H9 (cell line): ENCODE data around the gene PTPRN2. TPM values are rescaled to one million over a fixed set of nuclear protein-coding genes. Genes with fewer than 3 reads are reported as not detected.
"Not testable (repeated sequence)": the region's sequence is repeated elsewhere in the genome, so short reads cannot be mapped to it uniquely, and the experiment has no call there.

Experiments
- DNase-seq: peaks from one replicate; pipeline ENCODE4 v3.0.0-alpha.2; 2017
- H2AFZ ChIP-seq: one replicate; pipeline ENCODE4 v1.6.1; 2013; ENCODE audit warnings: mild to moderate bottlenecking, low read length, control low read depth, moderate library complexity
- H2AK5ac ChIP-seq: 2 replicates; pipeline ENCODE4 v1.6.1; 2013; ENCODE audit warnings: low read length, control low read depth, mixed read lengths; ENCODE audit not compliant: insufficient read length
- H2BK120ac ChIP-seq: one replicate; pipeline ENCODE4 v1.6.1; 2013; ENCODE audit warnings: low read depth, mild to moderate bottlenecking, low read length, control low read depth, inconsistent platforms; ENCODE audit not compliant: poor library complexity, severe bottlenecking
- H2BK12ac ChIP-seq: 2 replicates; pipeline ENCODE4 v1.6.1; 2013; ENCODE audit warnings: low read length, control low read depth, mixed read lengths, low read depth; ENCODE audit not compliant: insufficient read length
- H2BK15ac ChIP-seq: 2 replicates; pipeline ENCODE4 v1.6.1; 2013; ENCODE audit warnings: low read depth, low read length, control low read depth
- H2BK20ac ChIP-seq: one replicate; pipeline ENCODE4 v1.6.1; 2013; ENCODE audit warnings: low read depth, mild to moderate bottlenecking, low read length, control low read depth, inconsistent platforms; ENCODE audit not compliant: poor library complexity, severe bottlenecking
- H2BK5ac ChIP-seq: 2 replicates; pipeline ENCODE4 v1.6.1; 2013; ENCODE audit warnings: low read length, control low read depth, mixed read lengths; ENCODE audit not compliant: insufficient read length
- H3K14ac ChIP-seq: 2 replicates; pipeline ENCODE4 v1.6.1; 2013; ENCODE audit warnings: low read length, control low read depth; ENCODE audit not compliant: insufficient read depth
- H3K18ac ChIP-seq: 2 replicates; pipeline ENCODE4 v1.6.1; 2013; ENCODE audit warnings: low read depth, mild to moderate bottlenecking, mixed read lengths, low read length, control low read depth; ENCODE audit not compliant: insufficient read length
- H3K23ac ChIP-seq: 2 replicates; pipeline ENCODE4 v1.6.1; 2013; ENCODE audit warnings: low read length, control low read depth, mixed read lengths, low read depth; ENCODE audit not compliant: insufficient read length
- H3K23me2 ChIP-seq: 2 replicates; pipeline ENCODE4 v1.6.1; 2013; ENCODE audit warnings: low read depth, mild to moderate bottlenecking, mixed read lengths, low read length, control low read depth; ENCODE audit not compliant: insufficient read length, poor library complexity, severe bottlenecking
- H3K27ac ChIP-seq: 2 replicates; pipeline ENCODE4 v1.5.1; 2013; ENCODE audit warnings: low read length, control low read depth, mixed read lengths, low read depth; ENCODE audit not compliant: insufficient read length
- H3K27me3 ChIP-seq: 2 replicates; pipeline ENCODE4 v1.6.1; 2013; ENCODE audit warnings: low read length, control low read depth, inconsistent platforms; ENCODE audit not compliant: insufficient read depth
- H3K4ac ChIP-seq: 2 replicates; pipeline ENCODE4 v1.6.1; 2013; ENCODE audit warnings: low read depth, mild to moderate bottlenecking, control low read depth, inconsistent platforms, low read length, moderate library complexity
- H3K4me1 ChIP-seq: 2 replicates; pipeline ENCODE4 v1.6.1; 2013; ENCODE audit warnings: low read length, control low read depth, inconsistent platforms; ENCODE audit not compliant: insufficient read depth
- H3K4me2 ChIP-seq: 2 replicates; pipeline ENCODE4 v1.6.1; 2013; ENCODE audit warnings: low read length, control low read depth, mixed read lengths; ENCODE audit not compliant: insufficient read length, insufficient read depth
- H3K56ac ChIP-seq: 2 replicates; pipeline ENCODE4 v1.6.1; 2013; ENCODE audit warnings: low read depth, mild to moderate bottlenecking, mixed read lengths, low read length, control low read depth; ENCODE audit not compliant: insufficient read length
- H3K79me1 ChIP-seq: 2 replicates; pipeline ENCODE4 v1.6.1; 2013; ENCODE audit warnings: low read depth, mild to moderate bottlenecking, moderate library complexity, low read length, control low read depth, inconsistent platforms; ENCODE audit not compliant: insufficient read depth, poor library complexity, severe bottlenecking
- H3K79me2 ChIP-seq: 2 replicates; pipeline ENCODE4 v1.6.1; 2013; ENCODE audit warnings: low read length, control low read depth, inconsistent platforms; ENCODE audit not compliant: insufficient read depth
- H3K9ac ChIP-seq: 2 replicates; pipeline ENCODE4 v1.6.1; 2013; ENCODE audit warnings: low read length, control low read depth, mixed read lengths; ENCODE audit not compliant: insufficient read length; ENCODE audit errors: extremely low read depth
- H3K9me3 ChIP-seq: one replicate; pipeline ENCODE4 v1.6.1; 2013; ENCODE audit warnings: low read depth, low read length, inconsistent platforms; ENCODE audit not compliant: control insufficient read depth
- H3T11ph ChIP-seq: one replicate; pipeline ENCODE4 v1.6.1; 2013; ENCODE audit warnings: mild to moderate bottlenecking, low read length, control low read depth, inconsistent platforms
- H4K20me1 ChIP-seq: one replicate; pipeline ENCODE4 v1.6.1; 2013; ENCODE audit not compliant: control insufficient read depth, insufficient read length, insufficient read depth
- H4K5ac ChIP-seq: 2 replicates; pipeline ENCODE4 v1.6.1; 2013; ENCODE audit warnings: low read depth, mild to moderate bottlenecking, mixed read lengths, low read length, control low read depth; ENCODE audit not compliant: insufficient read length
- H4K8ac ChIP-seq: replicated peaks from 2 replicates; pipeline ENCODE4 v1.6.1; 2013; ENCODE audit warnings: low read length, control low read depth, mixed read lengths, low read depth; ENCODE audit not compliant: insufficient read length
- H4K91ac ChIP-seq: 2 replicates; pipeline ENCODE4 v1.6.1; 2013; ENCODE audit warnings: low read depth, mild to moderate bottlenecking, moderate library complexity, mixed read lengths, low read length, control low read depth; ENCODE audit not compliant: insufficient read length
- H3K27ac Mint-ChIP-seq, 3 experiments: 2 replicates in 2 of 3; 3 replicates in 1 of 3; pipeline ENCODE4 v1.8.0; 2020 to 2021; ENCODE audit warnings: mixed read lengths in 3 of 3, mild to moderate bottlenecking in 1 of 3, moderate library complexity in 1 of 3
- H3K27me3 Mint-ChIP-seq: 2 replicates; pipeline ENCODE4 v1.8.0; 2021; ENCODE audit warnings: low read depth, mild to moderate bottlenecking, moderate library complexity, mixed read lengths
- H3K36me3 Mint-ChIP-seq, 3 experiments: 2 replicates in 2 of 3; 3 replicates in 1 of 3; pipeline ENCODE4 v1.8.0; 2020 to 2021; ENCODE audit warnings: low read depth in 3 of 3, mixed read lengths in 3 of 3; ENCODE audit not compliant: insufficient read depth in 1 of 3
- H3K4me1 Mint-ChIP-seq, 2 experiments: 2 replicates each; pipeline ENCODE4 v1.8.0; 2020; ENCODE audit warnings: mixed read lengths in 2 of 2
- H3K4me3 Mint-ChIP-seq, 2 experiments: 2 replicates in 1 of 2; 3 replicates in 1 of 2; pipeline ENCODE4 v1.8.0; 2020 to 2021; ENCODE audit warnings: mild to moderate bottlenecking in 2 of 2, mixed read lengths in 2 of 2, moderate library complexity in 1 of 2
- H3K9me3 Mint-ChIP-seq, 2 experiments: 2 replicates in 1 of 2; 3 replicates in 1 of 2; pipeline ENCODE4 v1.8.0; 2020; ENCODE audit warnings: mild to moderate bottlenecking in 2 of 2, mixed read lengths in 2 of 2, moderate library complexity in 1 of 2
- WGBS: extraction: QIAGEN DNeasy Blood & Tissue Kit; methylation state at CpG from one replicate; pipeline ENCODE4 v1.1.7; 2013; ENCODE audit warnings: missing lambda C conversion rate, low lambda C conversion rate, mixed read lengths; ENCODE audit not compliant: insufficient read length; ENCODE audit errors: extremely low coverage; 5-methylcytosine and 5-hydroxymethylcytosine counted together
- total RNA-seq: library from RNA; stranded (reverse); gene quantifications from 2 replicates; pipeline ENCODE4 v1.2.1, GENCODE V29; 2021
- TF ChIP-seq, protein P1 (sequence below): fragments of 200-600 bp; sonication (generic); conservative IDR thresholded peaks from 3 replicates; pipeline ENCODE4 v1.8.0; 2021; ENCODE audit warnings: antibody characterized with exemption, mild to moderate bottlenecking

PTPRN2 gene
- total RNA-seq, 1 experiment from 2014 or later, result 5.2 TPM

DNA sequence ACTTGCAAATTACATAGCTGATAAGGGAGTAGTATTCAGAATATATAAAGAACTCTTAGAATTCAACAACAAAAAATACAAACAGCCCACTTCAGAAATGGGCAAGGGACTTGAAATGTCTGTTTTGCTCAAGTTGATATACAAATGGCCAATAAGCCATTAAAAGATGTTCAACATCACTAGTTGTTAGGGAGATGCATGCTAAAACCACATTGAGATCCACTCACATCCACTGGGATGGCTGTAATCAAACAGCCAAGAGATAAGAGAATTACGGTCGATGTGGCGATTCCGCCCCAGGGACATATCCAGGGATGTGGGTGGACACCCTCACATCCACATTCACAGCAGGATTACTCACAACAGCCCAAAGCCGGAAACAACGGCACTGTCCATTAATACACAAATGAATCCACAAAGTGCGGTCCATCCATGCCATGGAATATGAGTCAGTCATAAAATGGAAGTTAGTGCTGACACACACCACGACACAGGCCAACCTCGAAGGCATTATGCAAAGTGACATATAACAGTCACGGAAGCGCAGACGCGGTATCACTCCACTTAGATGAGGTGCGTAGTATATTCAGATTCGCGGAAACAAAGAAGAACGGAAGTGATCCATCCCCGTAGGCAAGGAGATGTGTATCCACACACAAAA is 1023.0 kb downstream of the PTPRN2 start:
- Histone ChIP-seq H2BK120ac (no peak overlapping the region), H4K91ac (no peak overlapping the region), H2BK15ac (no peak overlapping the region), H2BK20ac (no peak overlapping the region), H3K27ac (no peak overlapping the region), H4K8ac (no peak overlapping the region), H3K4me1 (no peaks in the 10 kb centered on the region), H3T11ph (no peak overlapping the region), H3K23ac (no peak overlapping the region), H2BK12ac (no peak overlapping the region), H3K14ac (no peak overlapping the region), H4K20me1 (no peaks in the 10 kb centered on the region), H2BK5ac (no peak overlapping the region), H3K4ac (no peak overlapping the region), H3K23me2 (no peaks in the 10 kb centered on the region), H2AK5ac (no peak overlapping the region), H3K4me2 (no peak overlapping the region), H3K27me3 (no peaks in the 10 kb centered on the region), H3K18ac (no peak overlapping the region), H2AFZ (no peak overlapping the region), H3K9me3 (no peaks in the 10 kb centered on the region), H3K79me2 (no peaks in the 10 kb centered on the region), H3K9ac (no peak overlapping the region), H3K79me1 (no peaks in the 10 kb centered on the region), H3K56ac (no peak overlapping the region), H4K5ac (no peak overlapping the region)
- DNase-seq, result no peak
- Mint-ChIP-seq H3K4me3 (no peak overlapping the region), H3K36me3 (no peaks in the 10 kb centered on the region), H3K9me3 (no peaks in the 10 kb centered on the region), H3K27me3 (peaks cover 55% of the 10 kb centered on the region), H3K27ac (no peak overlapping the region), H3K4me1 (peaks cover 14 to 16% of the 10 kb centered on the region in 2 experiments)
- TF ChIP-seq, protein P1, sequence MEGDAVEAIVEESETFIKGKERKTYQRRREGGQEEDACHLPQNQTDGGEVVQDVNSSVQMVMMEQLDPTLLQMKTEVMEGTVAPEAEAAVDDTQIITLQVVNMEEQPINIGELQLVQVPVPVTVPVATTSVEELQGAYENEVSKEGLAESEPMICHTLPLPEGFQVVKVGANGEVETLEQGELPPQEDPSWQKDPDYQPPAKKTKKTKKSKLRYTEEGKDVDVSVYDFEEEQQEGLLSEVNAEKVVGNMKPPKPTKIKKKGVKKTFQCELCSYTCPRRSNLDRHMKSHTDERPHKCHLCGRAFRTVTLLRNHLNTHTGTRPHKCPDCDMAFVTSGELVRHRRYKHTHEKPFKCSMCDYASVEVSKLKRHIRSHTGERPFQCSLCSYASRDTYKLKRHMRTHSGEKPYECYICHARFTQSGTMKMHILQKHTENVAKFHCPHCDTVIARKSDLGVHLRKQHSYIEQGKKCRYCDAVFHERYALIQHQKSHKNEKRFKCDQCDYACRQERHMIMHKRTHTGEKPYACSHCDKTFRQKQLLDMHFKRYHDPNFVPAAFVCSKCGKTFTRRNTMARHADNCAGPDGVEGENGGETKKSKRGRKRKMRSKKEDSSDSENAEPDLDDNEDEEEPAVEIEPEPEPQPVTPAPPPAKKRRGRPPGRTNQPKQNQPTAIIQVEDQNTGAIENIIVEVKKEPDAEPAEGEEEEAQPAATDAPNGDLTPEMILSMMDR, result no peak
- no CpG with 5 or more reads among the region's 18 CpGs for WGBS

DNA sequence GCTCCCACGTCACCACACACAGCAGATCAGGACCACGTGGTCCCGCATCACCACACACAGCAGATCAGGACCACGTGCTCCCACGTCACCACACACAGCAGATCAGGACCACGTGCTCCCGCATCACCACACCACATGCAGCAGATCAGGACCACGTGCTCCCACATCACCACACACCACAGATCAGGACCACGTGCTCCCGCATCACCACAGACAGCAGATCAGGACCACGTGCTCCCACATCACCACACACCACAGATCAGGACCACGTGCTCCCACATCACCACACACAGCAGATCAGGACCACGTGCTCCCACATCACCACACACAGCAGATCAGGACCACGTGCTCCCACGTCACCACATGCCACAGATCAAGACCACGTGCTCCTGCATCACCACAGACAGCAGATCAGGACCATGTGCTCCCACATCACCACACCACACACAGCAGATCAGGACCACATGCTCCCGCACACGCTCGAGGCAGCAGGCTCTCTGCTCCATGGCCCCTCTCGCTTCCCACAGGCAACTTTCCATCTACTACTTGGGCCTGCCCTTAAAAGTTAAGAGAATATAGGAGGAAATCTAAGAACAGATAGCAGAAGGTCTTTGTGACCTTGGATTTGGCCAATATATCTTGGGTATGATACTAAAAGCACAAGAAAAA is 1024.0 kb downstream of the PTPRN2 start:
- not testable (repeated sequence) for H3K9ac ChIP-seq, H4K5ac ChIP-seq, DNase-seq, H3K9me3 Mint-ChIP-seq, H3K14ac ChIP-seq, H3K18ac ChIP-seq, H3K4me1 Mint-ChIP-seq, H3K27me3 ChIP-seq, H3K4ac ChIP-seq, H3K36me3 Mint-ChIP-seq, H3T11ph ChIP-seq, H2BK20ac ChIP-seq, H3K23me2 ChIP-seq, H2BK5ac ChIP-seq, H2BK120ac ChIP-seq, H3K27ac Mint-ChIP-seq, H3K56ac ChIP-seq, H3K4me1 ChIP-seq, H3K79me2 ChIP-seq, H3K4me2 ChIP-seq, H4K8ac ChIP-seq, H2AK5ac ChIP-seq, H3K23ac ChIP-seq, H3K4me3 Mint-ChIP-seq, H2BK12ac ChIP-seq, H2AFZ ChIP-seq, H4K20me1 ChIP-seq, H3K9me3 ChIP-seq, H3K27ac ChIP-seq, H3K79me1 ChIP-seq, H2BK15ac ChIP-seq, H4K91ac ChIP-seq
- H3K27me3 Mint-ChIP-seq, result peaks cover 54% of the 10 kb centered on the region
- no CpG with 5 or more reads among the region's 20 CpGs for WGBS
